ENCODE measurements around the gene STOX1.
"Not testable (repeated sequence)": the region's sequence is repeated elsewhere in the genome, so short reads cannot be mapped to it uniquely, and the experiment has no call there.

STOX1 gene

DNA sequence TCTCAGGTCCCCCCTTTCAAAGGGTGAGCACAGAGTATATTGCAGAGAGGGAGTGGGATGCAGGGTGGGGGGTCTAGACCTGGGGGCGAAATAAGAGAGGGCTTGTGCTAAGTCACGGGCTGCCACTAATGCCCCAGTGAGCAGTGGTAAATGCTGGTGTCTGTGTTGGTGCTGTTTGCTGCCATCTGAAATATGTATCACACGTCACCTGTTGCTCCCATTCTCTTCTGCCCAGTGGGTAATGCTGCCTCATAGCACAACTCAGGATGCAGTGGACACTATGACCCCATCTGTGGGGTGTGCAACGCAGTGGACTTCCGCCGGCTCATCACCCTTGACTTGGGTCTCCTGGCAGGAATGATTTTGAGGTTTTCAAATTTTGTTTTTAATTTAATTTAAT lies 2.6 kb downstream of the STOX1 start:
- DNase-seq (ENCODE audit: low spot score), result no peak

DNA sequence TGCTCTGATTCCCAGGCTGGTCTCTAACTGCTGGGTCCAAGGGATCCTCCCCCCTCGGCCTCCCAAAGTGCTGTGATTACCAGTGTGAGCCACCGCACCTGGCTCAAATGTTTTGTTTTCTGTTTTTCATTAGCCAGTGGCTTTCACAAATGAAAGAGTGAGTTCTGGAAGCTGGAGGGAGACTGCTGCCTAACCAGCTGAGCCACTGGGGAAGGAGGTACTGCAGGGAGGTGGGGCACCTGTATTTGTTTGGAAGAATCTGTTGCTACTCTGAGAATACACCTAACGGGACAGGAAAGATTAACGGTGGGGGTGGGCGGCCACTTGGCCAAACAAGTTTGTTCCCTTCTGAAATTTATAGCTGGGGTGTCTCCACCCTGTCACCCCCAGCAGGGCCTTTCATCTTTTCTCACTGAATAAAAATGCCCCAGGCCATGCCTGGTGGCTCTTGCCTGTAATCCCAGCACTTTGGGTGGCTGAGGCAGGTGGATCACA lies 4.7 kb downstream of the STOX1 start:
- DNase-seq (ENCODE audit: low spot score), result no peak

DNA sequence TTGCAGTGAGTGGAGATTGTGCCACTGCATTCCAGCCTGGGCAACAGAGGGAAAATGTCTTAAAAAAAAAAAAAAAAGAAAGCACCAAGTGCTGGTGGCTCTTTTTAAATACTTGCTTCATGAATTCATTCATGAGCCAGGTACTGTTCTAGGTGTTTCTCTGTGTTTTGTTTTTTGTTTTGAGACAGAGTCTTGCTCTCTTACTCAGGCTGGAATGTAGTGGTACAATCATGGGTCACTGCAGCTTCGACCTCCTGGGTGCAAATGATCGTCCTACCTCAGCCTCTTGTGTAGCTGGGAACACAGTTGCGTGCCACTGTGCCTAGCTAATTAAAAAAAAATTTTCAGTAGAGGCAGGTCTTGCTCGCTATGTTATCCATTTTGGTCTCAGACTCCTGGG lies 5.3 kb downstream of the STOX1 start:
- no peak for DNase-seq (ENCODE audit: low spot score)

DNA sequence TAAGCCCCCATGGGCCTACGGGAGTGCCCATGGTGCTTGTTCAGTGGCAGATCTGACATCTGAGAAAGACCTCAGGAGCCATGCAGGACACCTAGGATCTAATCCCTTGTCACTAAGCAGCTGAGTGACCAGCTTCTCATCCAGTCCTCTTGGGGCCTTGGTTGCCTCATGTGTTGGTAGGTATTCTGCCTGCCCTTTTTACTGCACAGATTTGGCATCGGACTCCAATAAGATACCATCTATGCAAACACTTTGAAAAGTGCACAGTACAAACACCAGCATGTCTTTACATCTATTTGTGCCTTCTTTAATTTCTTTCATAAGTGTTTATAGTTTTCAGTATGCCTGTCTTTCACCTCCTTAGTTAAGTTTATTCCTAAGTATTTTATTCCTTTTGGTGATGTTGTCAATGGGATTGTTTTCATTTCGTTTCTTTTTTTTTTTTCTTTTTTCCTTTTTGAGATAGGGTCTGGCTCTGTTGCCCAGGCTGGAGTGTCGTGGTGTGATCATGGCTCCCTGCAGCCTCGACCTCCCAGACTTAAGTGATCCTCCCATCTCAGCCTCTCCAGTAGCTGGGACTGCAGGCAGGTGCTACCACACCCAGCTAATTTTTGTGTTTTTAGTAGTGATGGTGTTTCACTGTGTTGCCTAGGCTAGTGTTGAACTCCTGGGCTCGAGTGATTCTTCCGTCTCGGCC lies 10.4 kb downstream of the STOX1 start:
- no peak for DNase-seq (ENCODE audit: low spot score)

DNA sequence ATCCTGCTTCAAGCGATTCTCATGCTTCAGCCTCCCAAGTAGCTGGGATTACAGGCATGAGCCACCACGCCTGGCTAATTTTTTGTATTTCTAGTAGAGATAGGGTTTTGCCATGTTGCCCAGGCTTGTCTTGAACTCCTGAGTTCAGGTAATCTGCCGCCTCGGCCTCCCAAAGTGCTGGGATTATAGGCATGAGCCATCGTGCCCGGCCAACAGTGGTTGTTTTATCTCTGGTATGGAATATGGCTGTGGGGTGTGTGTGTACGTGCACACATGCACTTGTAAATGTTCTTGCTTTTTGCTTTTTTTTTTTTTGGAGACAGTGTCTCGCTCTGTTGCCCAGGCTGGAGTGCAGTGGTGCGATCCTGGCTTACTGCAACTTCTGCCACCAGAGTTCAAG lies 13.3 kb downstream of the STOX1 start:
- not testable (repeated sequence) for DNase-seq (ENCODE audit: low spot score)

DNA sequence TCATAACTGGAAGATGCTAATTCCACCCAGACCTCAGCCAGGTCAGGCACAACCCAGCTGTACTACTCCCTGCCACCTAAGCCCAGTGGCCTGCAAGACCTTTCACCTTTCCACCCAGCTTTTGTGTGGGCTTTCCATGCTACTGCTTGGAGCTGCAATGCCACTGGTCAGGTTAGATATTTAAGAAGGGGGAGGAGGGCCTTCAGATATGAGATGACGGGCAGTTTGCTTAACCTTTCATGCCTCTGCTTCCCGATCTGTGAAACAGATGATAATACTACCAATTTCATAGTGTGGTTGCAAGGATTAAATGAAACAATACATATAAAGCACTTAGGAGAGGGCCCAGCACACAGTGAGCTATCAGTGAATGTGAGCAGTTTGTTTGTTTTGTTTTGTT lies 20.9 kb downstream of the STOX1 start:
- DNase-seq (ENCODE audit: low spot score), result no peak

DNA sequence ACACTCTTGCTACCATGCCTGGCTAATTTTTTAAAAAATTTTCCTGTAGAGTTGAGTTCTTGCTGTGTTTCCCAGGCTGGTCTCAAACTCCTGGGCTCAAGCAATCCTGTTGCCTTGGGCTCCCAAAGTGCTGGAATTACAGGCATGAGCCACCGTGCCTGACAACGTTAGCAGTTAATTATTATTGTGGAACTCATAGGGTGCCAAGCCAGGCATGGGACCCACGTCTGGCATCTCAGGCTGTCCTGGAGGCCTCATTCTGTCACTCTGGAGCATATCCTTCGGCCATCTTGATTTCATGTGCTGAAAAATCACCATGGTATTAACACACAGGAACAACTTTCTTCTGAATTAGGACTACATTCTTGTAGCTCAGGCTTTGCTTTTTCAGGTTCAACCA lies 21.5 kb downstream of the STOX1 start:
- no peak for DNase-seq (ENCODE audit: low spot score)

DNA sequence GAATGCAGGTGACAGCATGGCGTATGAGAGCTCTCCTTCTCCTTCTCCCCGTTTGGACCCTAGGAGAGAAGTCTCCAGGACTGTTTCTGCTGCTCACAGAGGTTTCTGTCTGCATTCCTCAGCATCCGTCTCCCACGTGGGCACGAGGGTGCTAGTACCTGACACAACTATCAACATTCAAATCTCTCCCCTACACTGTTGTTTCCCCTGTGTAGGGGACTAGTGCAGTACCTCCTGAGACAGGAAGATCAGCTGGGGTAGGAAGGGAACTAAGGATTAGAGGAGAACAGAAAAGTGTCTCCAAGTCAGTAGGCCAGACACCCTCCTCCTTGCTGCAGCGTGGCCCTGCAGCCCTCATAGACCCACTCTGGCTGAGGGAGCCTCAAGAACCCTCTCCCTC lies 29.0 kb downstream of the STOX1 start:
- DNase-seq (ENCODE audit: low spot score), result no peak

DNA sequence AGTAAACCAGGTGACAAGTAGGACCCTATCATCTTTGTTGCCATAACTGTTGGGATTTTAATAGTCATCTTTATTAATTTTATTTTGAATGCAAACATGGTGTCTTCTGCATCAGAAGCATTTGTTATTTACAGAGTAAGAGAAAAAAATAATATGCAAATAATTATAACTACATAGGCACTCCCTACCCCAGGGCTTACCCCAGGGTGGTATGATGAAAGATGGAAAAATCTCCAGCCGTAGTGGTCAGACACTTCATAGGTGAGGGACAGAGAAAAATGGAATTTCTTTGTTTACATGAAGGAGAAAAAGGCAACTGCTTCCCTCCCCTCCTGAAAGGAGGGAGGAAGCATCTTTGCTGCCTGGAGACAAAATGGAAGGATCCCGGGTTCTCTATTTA lies 29.7 kb downstream of the STOX1 start:
- no peak for DNase-seq (ENCODE audit: low spot score)

DNA sequence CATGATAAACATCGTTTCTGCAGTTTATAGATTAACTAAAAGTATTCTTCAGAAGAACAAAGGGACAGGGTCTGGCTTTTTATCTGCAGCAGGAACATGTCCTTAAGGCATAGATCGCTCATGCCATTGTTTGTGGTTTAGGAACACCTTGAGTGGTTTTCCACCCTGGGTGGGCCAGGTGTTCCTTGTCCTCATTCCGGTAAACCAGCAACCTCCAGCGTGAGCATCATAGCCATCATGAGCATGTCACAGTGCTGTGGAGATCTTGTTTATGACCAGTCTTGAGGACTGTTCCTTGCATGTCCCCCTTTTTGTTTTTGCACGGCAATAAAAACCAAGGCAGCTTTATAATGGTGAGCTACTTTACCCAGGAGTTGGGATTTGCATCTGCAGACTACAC lies 33.9 kb downstream of the STOX1 start:
- no peak for DNase-seq (ENCODE audit: low spot score)

DNA sequence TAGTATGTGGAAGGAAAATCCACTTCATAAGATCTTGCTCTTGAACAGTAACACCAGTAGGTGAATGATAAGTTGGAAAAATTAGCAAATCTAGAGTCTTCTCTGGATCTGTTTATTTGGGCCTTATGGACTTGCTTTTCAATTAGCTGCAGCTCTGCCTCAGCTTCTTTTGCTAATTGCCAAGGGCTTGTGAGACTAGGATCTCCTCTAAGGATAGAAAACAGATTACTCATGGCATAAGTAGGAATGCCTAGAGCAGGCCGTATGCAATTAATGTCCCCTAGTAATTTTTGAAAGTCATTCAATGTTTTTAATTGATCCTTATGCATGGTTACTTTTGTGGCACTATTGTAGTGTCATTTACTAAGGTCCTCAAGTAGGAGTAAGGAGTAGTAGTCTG lies 37.3 kb downstream of the STOX1 start:
- DNase-seq (ENCODE audit: low spot score), result no peak

DNA sequence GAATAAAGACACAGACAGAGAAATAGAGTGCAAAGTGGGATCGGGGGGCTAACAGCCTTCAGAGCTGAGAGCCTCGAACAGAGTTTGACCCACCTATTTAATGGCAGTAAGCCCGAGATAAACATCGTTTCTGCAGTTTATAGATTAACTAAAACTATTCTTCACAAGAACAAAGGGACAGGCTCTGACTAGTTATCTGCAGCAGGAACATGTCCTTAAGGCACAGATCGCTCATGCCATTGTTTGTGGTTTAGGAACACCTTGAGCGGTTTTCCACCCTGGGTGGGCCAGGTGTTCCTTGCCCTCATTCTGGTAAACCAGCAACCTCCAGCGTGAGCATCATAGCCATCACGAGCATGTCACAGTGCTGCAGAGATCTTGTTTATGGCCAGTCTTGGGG lies 40.8 kb downstream of the STOX1 start:
- DNase-seq (ENCODE audit: low spot score), result not testable (repeated sequence)

DNA sequence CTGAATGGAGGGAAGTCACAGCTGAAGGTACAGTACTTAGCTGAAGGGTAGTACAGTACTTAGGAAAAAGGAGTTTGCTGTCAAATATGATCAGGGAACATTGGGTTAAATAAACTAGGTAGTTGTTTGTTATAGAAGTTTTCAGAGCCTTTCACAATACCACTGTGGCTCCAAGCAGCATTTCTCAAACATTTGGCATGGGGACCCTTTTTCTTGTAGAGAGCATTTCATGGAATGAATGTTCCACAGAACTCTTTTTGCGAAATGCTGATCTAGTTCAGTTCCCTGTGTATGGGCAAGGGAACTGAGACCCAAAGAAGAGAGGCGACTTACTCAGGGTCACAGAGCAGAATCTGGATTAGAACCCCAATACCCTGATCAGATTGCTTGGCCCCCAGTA lies 42.3 kb downstream of the STOX1 start:
- DNase-seq (ENCODE audit: low spot score), result no peak

DNA sequence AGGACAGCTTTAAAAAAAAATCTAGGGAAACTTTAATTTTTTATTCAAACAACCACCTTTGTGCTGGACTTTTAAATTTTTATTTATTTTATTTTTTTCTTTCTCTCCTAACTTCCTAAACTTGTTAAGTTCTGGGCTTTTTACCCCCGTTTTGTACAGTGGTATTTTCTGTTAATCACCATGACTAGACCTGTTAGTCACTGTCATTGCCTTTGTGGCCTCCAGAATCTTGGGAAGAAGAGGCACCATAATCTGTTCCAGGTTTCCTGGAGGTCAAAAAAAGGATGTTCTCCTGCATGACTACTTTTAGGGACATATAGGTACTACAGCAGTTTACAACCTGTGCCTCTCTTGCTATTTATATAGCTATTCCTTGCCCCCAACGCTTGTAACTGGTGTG lies 42.7 kb downstream of the STOX1 start:
- no peak for DNase-seq (ENCODE audit: low spot score)

DNA sequence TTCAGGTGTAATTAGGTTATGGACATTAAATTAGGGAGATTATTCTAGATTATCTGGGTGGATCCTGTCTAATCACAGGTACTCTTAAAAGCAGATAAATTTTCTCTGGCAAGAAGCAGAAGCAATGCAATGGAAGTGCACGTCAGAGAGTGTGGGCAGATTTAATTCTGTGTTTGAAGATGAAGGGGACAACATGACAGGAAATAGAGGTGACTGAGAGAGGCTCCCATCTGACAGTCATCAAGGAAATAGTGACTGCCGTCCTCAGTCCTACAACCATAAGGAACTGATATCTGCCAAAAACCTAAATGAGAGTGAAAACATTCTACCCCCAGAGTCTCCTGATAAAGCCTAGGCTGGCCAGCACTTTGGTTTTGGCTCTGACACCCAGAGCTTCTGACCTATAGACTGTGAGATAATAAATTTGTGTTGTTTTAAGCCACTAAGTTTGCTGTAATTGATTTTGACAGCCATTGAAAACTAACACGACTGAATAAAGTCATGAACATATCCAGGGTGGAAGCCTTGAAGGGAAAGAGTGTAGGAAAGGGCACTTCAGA lies 43.3 kb downstream of the STOX1 start:
- DNase-seq (ENCODE audit: low spot score), result no peak

DNA sequence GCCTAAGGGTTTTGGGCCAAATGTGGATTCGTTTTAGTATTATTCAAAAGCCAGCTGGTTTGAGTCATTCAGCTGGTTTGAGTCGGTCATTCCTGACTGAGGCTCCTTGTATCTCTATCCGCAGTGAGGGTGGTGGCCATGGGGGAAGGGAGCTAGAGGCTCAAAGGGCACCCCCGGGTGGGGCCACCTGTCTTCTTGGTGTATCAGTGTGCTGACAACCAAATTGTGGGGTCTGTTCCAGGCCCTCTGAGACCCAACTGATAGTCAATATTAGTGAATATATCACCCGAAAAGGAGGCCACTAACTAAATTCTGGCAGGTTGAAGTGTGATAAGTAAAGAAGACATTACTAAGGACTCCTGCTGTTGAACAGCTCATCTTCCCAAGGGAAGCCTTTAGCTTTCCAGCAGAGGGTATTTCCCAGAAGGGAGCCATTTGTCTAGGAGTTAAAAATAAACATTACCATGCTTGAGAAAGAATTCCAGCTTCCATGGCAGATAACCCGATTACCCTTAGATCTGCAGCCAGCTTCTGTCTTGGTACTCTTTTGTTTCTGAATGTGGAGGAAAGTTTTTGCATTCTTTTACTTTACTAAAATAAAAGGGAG lies 43.9 kb downstream of the STOX1 start:
- DNase-seq (ENCODE audit: low spot score), result no peak

DNA sequence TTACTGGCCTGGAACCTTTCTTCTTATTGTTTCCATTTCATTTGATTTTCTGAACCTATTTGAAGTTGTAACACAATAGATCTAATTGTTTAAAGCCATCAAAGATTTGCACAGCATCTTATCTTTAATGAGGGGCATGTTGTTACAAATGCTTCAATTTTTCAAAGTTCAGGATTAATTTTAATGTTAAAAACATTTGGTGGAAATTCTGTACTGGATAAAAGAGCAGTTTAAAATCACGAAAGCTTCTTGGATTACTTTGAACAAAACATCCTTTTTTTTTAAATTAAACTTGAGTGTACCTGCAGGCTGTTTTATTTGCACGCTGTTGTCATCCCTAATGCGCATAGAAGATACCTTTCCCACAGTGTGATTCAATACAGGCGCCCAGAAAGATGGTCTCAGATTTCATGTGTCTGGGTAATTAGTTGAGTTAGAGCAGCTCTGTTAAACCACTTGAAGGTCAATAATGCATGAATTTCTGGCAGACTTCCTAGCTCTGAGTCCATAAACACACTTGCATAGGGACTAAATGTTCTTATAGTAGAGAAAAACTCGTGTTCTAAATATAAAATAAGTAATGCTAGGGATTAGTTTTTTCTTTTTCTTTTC lies 44.5 kb downstream of the STOX1 start:
- no peak for DNase-seq (ENCODE audit: low spot score)

DNA sequence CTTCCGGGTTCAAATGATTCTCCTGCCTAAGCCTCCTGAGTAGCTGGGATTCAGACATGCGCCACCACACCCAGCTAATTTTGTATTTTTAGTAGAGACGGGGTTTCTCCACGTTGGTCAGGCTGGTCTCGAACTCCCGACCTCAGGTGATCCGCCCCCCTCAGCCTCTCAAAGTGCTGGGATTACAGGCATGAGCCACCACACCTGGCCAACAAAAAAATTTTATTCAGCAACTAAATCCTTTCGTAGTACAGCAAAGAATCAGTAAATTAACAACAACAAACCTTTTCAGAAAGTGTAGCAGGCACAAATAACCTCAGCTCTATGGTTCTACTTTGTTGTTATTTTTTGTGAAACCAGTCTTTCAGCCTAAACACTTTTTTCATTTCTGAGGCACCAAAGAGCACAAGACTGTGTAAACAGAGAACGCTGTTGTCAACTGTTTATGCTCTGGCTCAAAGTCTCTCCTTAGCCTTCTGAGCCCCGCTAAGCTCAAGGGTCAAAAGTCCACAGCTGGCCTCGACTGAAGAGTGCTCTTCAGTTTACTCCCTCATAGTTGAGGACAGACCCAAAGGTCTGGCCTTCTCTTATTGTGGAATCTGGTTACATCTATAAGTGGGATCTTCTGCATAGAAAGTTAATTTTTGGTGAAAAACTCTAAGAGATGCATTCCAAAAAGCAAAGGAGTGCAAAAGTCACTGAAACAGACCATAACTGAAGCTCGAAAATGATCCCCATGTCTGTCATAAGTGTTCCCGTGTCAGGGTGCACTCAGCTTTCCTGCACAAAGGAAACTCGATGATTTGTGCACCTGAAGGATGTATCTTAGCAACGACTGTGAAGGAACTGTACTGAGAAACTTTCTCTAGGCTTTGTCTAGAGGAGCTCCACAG lies 49.2 kb downstream of the STOX1 start:
- DNase-seq (ENCODE audit: low spot score), result no peak

DNA sequence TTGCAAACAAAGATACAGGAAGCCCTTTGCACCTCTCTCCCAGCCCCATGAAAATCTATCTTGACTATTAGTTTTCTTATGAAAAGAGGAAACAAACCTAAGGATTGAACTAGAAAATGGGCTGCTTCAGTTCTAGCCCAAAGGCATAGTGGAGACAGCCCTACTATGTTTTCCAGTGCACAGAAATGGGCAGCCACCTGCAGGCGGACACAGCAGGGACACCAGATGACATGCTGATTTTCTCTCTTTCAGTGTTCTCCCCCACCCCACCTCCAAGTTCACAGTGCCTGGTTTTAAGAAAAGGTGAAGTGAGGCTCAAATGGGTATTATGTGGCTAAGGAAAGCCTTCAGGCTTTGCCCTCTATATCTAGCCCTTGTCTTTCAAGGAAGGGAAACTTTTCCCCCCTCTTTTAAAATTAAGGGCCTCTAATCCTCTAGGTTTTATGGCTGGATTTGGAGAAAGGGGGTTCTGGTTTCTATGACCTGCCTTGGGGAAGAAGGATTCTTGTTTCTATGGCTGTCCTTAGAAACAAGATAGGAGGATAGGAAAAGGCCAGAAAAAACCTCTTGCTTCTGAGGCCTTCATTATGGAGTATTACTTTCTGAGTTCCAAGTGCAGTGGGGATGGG lies 50.3 kb downstream of the STOX1 start:
- DNase-seq (ENCODE audit: low spot score), result no peak

DNA sequence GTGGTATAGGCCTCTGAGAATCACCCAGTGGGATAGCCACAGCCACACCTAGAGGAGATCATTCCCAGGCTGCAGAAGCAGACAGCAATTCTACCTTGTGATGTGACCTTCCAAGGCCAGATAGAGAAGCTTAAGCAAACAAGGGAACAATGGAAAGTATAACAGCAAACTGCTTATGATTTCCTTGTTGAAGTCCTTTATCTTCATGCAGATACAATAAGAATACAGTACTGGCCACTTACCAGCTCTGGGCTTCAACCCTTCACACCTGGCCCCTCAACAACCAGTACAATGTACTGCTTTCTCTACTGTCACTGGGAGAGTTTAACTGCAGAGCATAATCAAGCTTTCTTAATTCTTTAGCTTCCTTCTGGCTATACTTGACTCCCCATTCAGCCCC lies 51.2 kb downstream of the STOX1 start:
- no peak for DNase-seq (ENCODE audit: low spot score)

DNA sequence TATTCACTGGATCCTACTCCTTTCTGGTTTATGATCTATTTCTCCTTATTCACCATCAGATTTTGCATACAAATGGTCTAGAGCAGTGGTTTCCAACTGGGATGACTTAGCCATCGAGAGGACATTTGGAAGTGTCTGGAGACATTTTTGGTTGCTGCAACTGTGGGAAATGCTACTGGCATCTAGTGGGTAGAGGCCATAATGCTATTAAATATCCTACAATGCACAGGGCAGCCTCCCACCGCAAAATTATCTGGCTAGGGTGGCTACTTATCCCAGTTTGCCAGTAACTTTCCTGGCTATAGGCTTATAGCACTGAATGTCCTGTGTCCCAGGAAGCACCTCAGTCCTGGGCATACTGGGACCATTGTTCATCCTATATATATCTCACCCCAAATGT lies 52.3 kb downstream of the STOX1 start:
- DNase-seq (ENCODE audit: low spot score), result no peak

DNA sequence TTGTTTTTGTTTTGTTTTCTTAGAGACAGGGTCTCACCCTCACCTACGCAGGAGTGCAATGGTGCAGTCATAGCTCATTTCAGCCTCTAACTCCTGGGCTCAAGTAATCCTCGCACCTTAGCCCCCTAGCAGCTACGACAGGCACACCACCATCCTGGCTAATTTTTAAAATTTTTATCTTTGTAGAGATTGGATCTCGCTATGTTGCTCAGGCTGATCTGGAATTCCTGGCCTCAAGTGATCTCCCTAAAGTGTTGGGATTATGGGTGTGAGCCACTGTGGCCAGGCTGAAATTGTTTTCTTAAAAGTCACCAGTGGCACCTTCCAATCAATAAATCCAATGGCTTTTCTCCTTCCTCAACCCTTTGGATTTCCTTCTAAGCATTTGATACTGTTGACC lies 52.9 kb downstream of the STOX1 start:
- no peak for DNase-seq (ENCODE audit: low spot score)
